GM12873 (cell line): Measurements from ENCODE around the gene SPPL2B.

Source experiments
- TF ChIP-seq, protein P1 (sequence below): IDR thresholded peaks from 2 replicates; pipeline ENCODE4 v1.5.1; 2012; ENCODE audit warnings: low read depth, mild to moderate bottlenecking, moderate library complexity, low read length, control low read depth; ENCODE audit not compliant: insufficient read depth; ENCODE audit errors: missing control alignments

Gene SPPL2B

DNA sequence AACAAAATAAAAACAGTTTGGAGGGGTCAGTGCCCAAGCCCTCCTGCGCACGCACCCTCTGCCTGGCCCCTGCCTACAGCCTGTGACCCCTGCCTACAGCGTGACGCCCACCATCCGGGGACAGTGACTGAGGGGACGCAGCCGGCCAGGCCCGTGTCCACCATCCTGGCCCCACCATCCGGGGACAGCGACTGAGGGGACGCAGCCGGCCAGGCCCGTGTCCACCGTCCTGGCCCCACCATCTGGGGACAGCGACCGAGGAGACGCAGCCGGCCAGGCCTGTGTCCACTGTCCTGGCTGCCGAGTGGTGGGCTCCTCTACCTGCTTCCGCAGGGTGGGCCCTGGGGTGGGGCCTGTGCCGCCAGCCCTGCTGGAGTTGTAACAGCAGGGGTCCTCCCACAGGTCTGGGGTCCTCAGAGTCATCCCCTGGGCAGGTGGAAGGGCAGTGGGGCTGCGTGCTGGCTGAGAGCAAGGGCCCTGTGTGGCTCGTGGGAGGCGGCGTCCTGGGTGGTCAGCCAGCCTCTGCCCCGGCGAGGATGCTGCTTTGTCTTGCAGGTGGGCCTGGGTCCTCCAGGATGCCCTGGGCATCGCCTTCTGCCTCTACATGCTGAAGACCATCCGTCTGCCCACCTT lies 14.3 kb downstream of the SPPL2B start:
- TF ChIP-seq, protein P1, sequence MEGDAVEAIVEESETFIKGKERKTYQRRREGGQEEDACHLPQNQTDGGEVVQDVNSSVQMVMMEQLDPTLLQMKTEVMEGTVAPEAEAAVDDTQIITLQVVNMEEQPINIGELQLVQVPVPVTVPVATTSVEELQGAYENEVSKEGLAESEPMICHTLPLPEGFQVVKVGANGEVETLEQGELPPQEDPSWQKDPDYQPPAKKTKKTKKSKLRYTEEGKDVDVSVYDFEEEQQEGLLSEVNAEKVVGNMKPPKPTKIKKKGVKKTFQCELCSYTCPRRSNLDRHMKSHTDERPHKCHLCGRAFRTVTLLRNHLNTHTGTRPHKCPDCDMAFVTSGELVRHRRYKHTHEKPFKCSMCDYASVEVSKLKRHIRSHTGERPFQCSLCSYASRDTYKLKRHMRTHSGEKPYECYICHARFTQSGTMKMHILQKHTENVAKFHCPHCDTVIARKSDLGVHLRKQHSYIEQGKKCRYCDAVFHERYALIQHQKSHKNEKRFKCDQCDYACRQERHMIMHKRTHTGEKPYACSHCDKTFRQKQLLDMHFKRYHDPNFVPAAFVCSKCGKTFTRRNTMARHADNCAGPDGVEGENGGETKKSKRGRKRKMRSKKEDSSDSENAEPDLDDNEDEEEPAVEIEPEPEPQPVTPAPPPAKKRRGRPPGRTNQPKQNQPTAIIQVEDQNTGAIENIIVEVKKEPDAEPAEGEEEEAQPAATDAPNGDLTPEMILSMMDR = no peak

DNA sequence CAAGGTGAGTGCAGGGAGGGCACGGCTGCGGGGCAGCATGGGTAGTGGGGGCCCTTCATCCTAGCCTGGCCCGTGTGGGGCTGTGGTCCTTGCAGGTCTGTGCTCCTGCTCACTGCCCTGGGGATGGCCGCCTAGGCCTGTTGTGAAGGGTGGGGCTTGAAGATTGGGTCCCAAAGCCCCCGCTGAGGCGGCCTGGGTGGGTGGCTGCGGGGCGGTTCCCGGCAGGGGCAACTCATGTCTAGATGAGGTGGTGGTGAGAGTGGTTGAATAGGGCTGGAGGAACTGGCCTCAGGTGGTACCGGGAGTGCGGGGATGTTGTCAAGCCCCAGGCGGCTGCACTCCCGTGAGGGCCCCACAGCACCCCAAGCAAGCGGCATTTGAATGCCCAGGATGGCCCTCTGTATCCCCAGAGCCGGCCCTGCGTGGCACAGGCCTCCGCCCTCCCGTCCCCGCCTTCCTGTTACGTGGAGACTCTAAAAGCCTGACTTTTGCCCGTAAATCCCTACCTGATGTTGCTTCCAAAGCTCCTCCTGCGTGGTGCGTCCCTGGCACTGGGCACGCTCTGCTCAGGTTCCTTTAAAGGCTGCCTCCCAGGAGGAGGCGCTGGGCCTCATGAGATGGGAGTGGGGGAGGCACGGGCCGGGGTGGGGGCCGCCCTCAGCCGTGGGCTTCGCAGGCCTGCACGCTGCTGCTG lies 15.0 kb downstream of the SPPL2B start:
- TF ChIP-seq, protein P1 = no peak

DNA sequence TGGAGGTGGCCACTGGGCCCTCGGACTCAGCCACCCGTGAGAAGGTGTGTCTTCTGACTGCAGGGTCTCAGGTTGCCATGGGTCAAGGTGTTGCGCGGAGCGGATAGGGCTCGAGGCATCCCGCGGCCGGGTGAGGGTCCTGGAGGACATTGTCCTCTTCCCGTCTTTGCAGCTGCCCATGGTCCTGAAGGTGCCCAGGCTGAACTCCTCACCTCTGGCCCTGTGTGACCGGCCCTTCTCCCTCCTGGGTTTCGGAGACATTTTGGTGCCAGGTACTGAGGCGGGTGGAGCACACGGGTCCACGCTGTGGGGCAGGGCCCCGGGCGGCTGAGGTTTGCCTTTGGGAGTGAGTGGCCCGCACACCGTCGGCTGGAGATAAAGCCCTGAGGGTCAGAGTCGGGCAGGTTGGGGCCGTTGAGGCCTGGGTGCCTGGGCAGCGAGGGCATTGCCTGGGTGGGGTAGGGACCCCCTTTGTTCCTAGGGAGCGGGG lies 15.9 kb downstream of the SPPL2B start:
- TF ChIP-seq, protein P1 = no peak

DNA sequence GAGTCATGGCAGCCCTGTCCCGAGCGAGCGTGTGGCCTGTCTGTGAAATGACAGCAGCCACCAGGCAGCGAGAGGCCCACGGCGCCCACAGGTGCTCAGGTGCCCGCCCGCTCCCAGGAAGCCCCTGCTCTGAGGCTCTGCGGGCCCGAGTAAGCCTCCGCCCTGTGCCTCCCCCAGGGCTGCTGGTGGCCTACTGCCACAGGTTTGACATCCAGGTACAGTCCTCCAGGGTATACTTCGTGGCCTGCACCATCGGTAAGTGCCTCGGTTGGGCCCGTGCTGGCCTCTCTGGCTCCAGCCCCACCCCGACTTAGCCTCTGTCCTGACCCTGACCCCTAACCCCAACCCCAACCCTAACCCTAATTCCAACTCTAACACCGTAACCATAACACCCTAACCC lies 16.6 kb downstream of the SPPL2B start:
- TF ChIP-seq, protein P1 = no peak

DNA sequence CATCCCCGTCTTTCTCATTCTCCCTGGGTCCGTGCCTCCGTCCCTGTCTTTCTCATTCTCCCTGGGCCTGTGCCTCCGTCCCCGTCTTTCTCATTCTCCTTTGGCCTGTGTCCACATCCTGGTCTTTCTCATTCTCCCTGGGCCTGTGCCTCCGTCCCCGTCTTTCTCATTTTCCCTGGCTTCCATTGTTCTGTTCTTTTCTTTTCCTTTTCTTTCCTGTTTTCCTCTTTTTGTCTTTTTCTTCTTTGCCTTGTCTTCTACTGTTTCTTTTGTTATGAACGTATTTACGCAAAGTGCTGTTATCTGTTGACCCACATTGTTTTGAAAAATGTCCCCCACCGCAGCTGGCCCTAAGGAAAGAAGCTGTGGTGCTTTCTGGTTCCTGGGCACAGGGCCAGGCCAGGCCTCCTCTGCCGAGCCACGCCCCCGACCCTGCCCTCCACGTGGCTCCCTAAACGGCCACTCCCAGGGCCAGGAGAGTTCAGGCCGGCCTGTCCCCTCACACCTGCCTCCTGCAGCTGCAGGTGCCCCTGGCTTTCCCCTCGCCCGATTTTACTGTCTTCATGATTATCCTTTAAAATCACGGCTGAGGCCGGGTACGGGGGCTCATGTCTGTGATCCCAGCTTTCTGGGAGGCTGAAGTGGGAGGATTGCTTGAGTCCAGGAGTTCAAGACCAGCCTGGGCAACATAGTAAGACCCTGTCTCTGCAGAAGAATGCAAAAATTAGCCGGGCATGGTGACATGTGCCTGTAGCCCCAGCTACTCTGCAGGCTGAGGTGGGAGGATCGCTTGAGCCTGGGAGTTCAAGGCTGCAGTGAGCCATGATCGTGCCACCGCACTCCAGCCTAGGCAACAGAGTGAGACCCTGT lies 17.5 kb downstream of the SPPL2B start:
- TF ChIP-seq, protein P1 = no peak

DNA sequence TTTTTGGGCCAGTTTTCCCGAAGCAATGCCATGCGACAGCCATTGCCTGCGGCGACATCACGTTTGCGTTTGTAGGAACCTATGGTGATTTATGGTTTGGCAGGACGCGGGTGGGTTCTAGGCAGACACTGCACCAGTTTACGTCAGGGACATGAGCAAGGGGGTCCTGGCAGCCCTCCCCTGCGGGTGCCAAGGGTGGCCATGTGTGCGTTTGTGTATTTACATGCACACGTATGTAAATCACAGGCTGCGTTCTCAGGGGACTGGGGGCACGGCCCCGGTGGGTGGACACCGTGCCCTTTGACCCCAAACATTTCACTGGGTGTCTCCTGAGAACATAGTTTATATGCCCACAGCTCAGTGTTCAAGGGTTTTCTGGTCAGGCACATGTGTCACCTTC lies 22.2 kb downstream of the SPPL2B start:
- TF ChIP-seq, protein P1 = no peak

DNA sequence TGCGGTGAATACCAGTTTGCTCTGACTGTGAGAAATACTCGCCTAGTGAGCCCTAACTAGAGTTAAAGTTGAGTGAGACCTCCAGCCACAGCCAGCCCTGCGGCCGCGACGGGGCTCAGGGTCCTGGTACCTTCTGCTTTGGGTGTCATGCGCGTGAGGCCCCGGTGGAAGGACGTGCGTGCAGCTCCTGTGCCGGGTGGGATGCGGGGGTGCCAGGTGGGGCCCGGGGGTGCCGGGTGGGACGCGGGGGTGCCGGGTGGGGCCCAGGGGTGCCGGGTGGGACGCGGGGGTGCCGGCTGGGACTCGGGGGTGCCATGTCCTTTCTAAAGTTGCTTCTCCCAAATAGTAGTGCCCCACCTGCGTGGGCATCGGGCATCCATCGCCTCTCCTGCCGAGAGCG lies 23.1 kb downstream of the SPPL2B start:
- TF ChIP-seq, protein P1 = no peak
